Hepatocyte (in vitro differentiated cells): ENCODE measurements around the gene ABITRAM.

Experiments
- CTCF ChIP-seq: fragments of 200-600 bp; sonication (generic); IDR thresholded peaks from 2 replicates; pipeline ENCODE4 v1.5.1; 2016; ENCODE audit warnings: antibody characterized with exemption, mild to moderate bottlenecking; ENCODE audit not compliant: poor library complexity
- EZH2 ChIP-seq: fragments of 200-600 bp; sonication (generic); IDR thresholded peaks from 2 replicates; pipeline ENCODE4 v1.6.1; 2016; ENCODE audit warnings: antibody characterized with exemption, mild to moderate bottlenecking, borderline replicate concordance
- EZH2phosphoT487 ChIP-seq: fragments of 200-600 bp; sonication (generic); IDR thresholded peaks from one replicate; pipeline ENCODE4 v1.6.1; 2018; ENCODE audit warnings: antibody characterized with exemption, mild to moderate bottlenecking, low read depth, moderate library complexity; ENCODE audit not compliant: unreplicated experiment, severe bottlenecking

GRCh38 chr9:108905494-108905893 lies 28.7 kb upstream of the ABITRAM start:
- TF ChIP-seq EZH2 = no peak
- TF ChIP-seq CTCF = no peak
- no peak for TF ChIP-seq EZH2phosphoT487
